Epidermal melanocyte (primary cell): ENCODE measurements around the gene HIGD1C.

Source experiments
- DNase-seq: peaks from one replicate; pipeline ENCODE4 v3.0.0; 2011; ENCODE audit warnings: low spot score; ENCODE audit not compliant: insufficient read length

HIGD1C gene

DNA sequence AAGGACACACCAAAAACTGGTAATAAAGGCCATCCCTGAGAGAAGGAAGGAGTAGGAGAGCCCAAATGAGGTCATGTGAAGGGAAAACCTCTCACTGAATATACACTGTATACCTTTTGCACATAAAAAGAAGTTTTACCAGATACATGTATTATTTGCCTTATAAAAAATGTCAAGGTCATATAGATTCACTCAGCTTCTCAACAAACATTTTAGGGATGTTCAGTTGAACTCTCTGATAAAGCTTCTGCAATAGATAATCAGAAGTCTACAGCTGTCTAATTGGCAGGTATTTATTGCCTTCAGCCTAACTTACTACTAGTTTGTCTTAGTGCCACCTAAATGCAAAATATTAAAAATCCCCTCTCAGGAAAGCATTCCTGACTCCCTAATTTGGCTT, 65.1 kb downstream of the HIGD1C start:
- DNase-seq = no peak

DNA sequence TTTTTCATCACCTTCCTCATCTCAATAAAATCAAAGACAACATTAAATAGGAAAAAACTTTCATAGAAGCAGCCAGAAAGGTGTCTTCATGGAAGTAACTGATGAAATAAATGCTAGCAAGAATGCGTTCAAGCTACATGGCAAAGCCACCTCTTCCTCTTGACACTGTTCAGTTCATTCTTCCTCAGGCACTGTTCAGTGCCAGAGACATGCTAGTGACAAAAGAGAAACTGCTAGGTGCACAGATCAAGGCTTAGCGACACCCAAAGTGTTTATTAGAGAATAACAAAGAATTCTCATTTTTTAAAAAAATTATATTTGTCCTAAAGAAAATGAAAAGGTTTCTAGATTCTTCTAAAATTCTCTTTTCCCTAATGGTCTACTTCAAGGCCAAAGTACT, 66.6 kb downstream of the HIGD1C start:
- DNase-seq = no peak

DNA sequence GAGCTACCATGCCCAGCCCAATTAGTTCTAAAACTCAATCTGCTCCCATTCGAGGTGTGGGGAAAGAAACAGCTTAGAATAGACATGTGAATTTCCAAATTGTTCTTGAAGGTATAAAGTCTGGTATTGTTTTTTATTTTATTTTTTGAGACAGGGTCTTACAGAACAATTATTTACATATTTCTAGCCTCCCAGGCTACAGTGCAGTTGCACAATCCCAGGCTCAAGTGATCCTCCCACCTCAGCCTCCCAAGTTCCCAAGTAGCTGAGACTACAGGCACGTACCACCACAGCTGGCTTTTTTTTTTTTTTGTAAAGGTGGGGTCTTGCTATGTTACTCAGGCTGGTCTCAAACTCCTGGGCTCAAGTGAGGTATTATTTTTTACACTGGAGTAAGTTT, 67.6 kb downstream of the HIGD1C start:
- DNase-seq = no peak
